GM12878 (cell line): ENCODE measurements around the gene HID1. TPM values are rescaled to one million over a fixed set of nuclear protein-coding genes. Genes with fewer than 3 reads are reported as not detected.

ENCODE experiments used
- ATAC-seq: fragments of 200-7000 bp; cut with Tn5 transposase; 3 replicates; pipeline ENCODE4 v1.9.1; 2020; ENCODE audit warnings: mild to moderate bottlenecking, moderate library complexity
- BruUV-seq: library from RNA; stranded (reverse); fragments of 400-500 nt; replicated peaks from 2 replicates; lab custom pipeline; 2021; lab: Mats Ljungman, UMichigan
- CTCF ChIA-PET: fragments of 300-600 bp; sonication (Branson Sonifier 250); formaldehyde crosslinking; extraction: SDS; loops from one replicate; lab custom pipeline; 2021; ENCODE audit warnings: inconsistent platforms; lab: Yijun Ruan, JAX
- POLR2A ChIA-PET: fragments of 350-600 bp; formaldehyde crosslinking; extraction: SDS; loops from one replicate; lab custom pipeline; 2021; ENCODE audit warnings: inconsistent platforms; lab: Charles Lee
- RAD21 ChIA-PET: fragments of 300-600 bp; sonication (Branson Sonifier 250); formaldehyde crosslinking; loops from one replicate; lab custom pipeline; 2023; ENCODE audit warnings: antibody characterized with exemption; ENCODE audit not compliant: unreplicated experiment; lab: Charles Lee
- SMC1A ChIA-PET: fragments of 300-600 bp; sonication (Branson Sonifier 250); formaldehyde crosslinking; loops from one replicate; lab custom pipeline; 2023; ENCODE audit not compliant: unreplicated experiment, uncharacterized antibody; lab: Charles Lee
- DNase-seq: peaks from one replicate; pipeline ENCODE4 v3.0.0-alpha.2; 2011; ENCODE audit warnings: low read depth, low spot score
- FAIRE-seq: peaks from 3 replicates; lab custom pipeline; 2011; peaks lifted over from hg19 to GRCh38; lab: Jason Lieb, UNC
- H2AFZ ChIP-seq: 2 replicates; pipeline ENCODE4 v1.6.0; 2011; ENCODE audit warnings: low read depth, low read length, control low read depth; ENCODE audit not compliant: control insufficient read depth
- H3K27ac ChIP-seq: 2 replicates; pipeline ENCODE4 v1.5.1; 2011; ENCODE audit warnings: control low read depth; ENCODE audit not compliant: control insufficient read depth, insufficient read depth
- H3K27me3 ChIP-seq, 2 experiments: replicated peaks in 1 of 2; 2 replicates each; pipeline versions ENCODE4 v1.6.0 to v1.6.1; 2011; ENCODE audit warnings: low read length in 1 of 2; ENCODE audit not compliant: control insufficient read depth in 2 of 2, insufficient read depth in 2 of 2
- H3K36me3 ChIP-seq, 2 experiments: 2 replicates each; pipeline ENCODE4 v1.5.1; 2011; ENCODE audit warnings: low read length in 1 of 2; ENCODE audit not compliant: control insufficient read depth in 2 of 2, insufficient read depth in 2 of 2
- H3K4me1 ChIP-seq: 2 replicates; pipeline ENCODE4 v1.6.1; 2011; ENCODE audit warnings: mild to moderate bottlenecking, low read length, moderate library complexity, mixed read lengths; ENCODE audit not compliant: control insufficient read depth, insufficient read depth
- H3K4me2 ChIP-seq: 2 replicates; pipeline ENCODE4 v1.6.0; 2011; ENCODE audit warnings: control low read depth; ENCODE audit not compliant: control insufficient read depth, insufficient read depth
- H3K4me3 ChIP-seq: fragments of 200-600 bp; sonication (generic); 2 replicates; pipeline ENCODE4 v1.5.1; 2016
- H3K79me2 ChIP-seq: 2 replicates; pipeline ENCODE4 v1.6.0; 2011; ENCODE audit warnings: low read length; ENCODE audit not compliant: control insufficient read depth, insufficient read depth
- H3K9ac ChIP-seq: 2 replicates; pipeline ENCODE4 v1.8.0; 2011; ENCODE audit warnings: low read length, control low read depth, mixed read lengths; ENCODE audit not compliant: control insufficient read depth, insufficient read depth
- H3K9me3 ChIP-seq: replicated peaks from 3 replicates; pipeline ENCODE4 v1.5.1; 2011; ENCODE audit warnings: mild to moderate bottlenecking, low read length; ENCODE audit not compliant: control insufficient read depth, insufficient read depth
- H4K20me1 ChIP-seq: 2 replicates; pipeline ENCODE4 v1.6.0; 2011; ENCODE audit not compliant: control insufficient read depth, insufficient read depth
- CBFB ChIP-seq: IDR thresholded peaks from 2 replicates; pipeline ENCODE4 v1.6.1; 2016; ENCODE audit warnings: antibody characterized with exemption, low read depth
- IRF5 ChIP-seq: fragments of 450-650 bp; IDR thresholded peaks from 2 replicates; pipeline ENCODE4 v1.6.1; 2017; ENCODE audit warnings: borderline replicate concordance
- RELB ChIP-seq: fragments of 450-650 bp; IDR thresholded peaks from 2 replicates; pipeline ENCODE4 v1.6.1; 2017; ENCODE audit warnings: low read depth, mild to moderate bottlenecking, moderate library complexity
- RFX5 ChIP-seq: IDR thresholded peaks from 2 replicates; pipeline ENCODE4 v1.6.1; 2011; ENCODE audit warnings: low read depth, low read length, improper control_type of control experiment
- SIX5 ChIP-seq: IDR thresholded peaks from 2 replicates; pipeline ENCODE4 v1.6.1; 2011; ENCODE audit warnings: mild to moderate bottlenecking, low read depth, low read length, moderate library complexity; ENCODE audit not compliant: severe bottlenecking
- ZNF24 ChIP-seq: fragments of 450-650 bp; IDR thresholded peaks from 2 replicates; pipeline ENCODE4 v1.6.1; 2017; ENCODE audit warnings: antibody characterized with exemption, mild to moderate bottlenecking
- ZNF687 ChIP-seq: fragments of 450-650 bp; IDR thresholded peaks from 2 replicates; pipeline ENCODE4 v1.6.1; 2017; ENCODE audit warnings: mild to moderate bottlenecking, moderate library complexity
- ZZZ3 ChIP-seq: IDR thresholded peaks from 2 replicates; pipeline ENCODE4 v1.6.1; 2011; ENCODE audit warnings: low read depth; ENCODE audit not compliant: control insufficient read depth, insufficient read length
- WGBS: methylation state at CpG from one replicate; pipeline ENCODE4 v1.1.6; 2016; ENCODE audit warnings: low lambda C conversion rate; ENCODE audit not compliant: insufficient replicate concordance, insufficient coverage; ENCODE audit errors: missing lambda C conversion rate; 5-methylcytosine and 5-hydroxymethylcytosine counted together
- in situ Hi-C: fragments of 300-500 bp; cut with MboI; formaldehyde crosslinking; loops from 9 replicates; pipeline ENCODE4 v1.14.3; 2018; ENCODE audit warnings: mixed read lengths
- intact Hi-C: fragments of 100-400 bp; cut with micrococcal nuclease; formaldehyde crosslinking; loops from one replicate; pipeline ENCODE4 v1.14.2; 2022; ENCODE audit not compliant: unreplicated experiment
- polyA plus RNA-seq, 11 experiments: library from polyadenylated mRNA; depleted of rRNA in 4 of 11; unstranded in 6 of 11; stranded (reverse) in 5 of 11; fragments of >200 nt; fragmentation: Nextera tagmentation in 4 of 11; fragmentation: Illumina TruSeq in 1 of 11; extraction: Ambion mirVana in 4 of 11; extraction: Trizol in 1 of 11; gene quantifications; 1 replicate in 1 of 11; 2 replicates in 10 of 11; pipeline versions ENCODE4 v1.2.1 to v1.2.3, GENCODE V29; 2011 to 2016; ENCODE audit warnings: inconsistent platforms in 2 of 11, missing spikeins in 2 of 11, low read depth in 1 of 11
- total RNA-seq, 4 experiments: library from RNA; depleted of rRNA in 3 of 4; stranded (reverse); fragments of >200 nt in 3 of 4; fragmentation: Illumina TruSeq in 1 of 4; extraction: Trizol in 1 of 4; gene quantifications; 2 replicates each; pipeline versions ENCODE4 v1.2.1 to v1.2.3, GENCODE V29; 2013 to 2021

The HID1 gene
- total and polyA plus RNA-seq, 10 of the 15 experiments (the other 5 are each of a cell fraction or from before 2014, with no cell fraction given): 0.04 to 0.77 (median 0.32) TPM; not detected in 2

- WGBS: 60% methylated on average over 5 of the region's 5 CpGs
Observed at GRCh38 chr17:74918906-74919305, 53.7 kb downstream of the HID1 start.

GRCh38 chr17:74917430-74917829 is 55.1 kb downstream of the HID1 start:
- no peak overlapping the region for H3K9ac ChIP-seq
- H4K20me1 ChIP-seq: no peaks in the 10 kb centered on the region
- no peak overlapping the region for H3K4me3 ChIP-seq
- POLR2A ChIA-PET: no interaction called here
- no peak for FAIRE-seq
- ATAC-seq: no peak
- no peak overlapping the region for H3K27ac ChIP-seq
- no TSS peak for BruUV-seq
- H3K4me2 ChIP-seq: no peak overlapping the region
- no peaks in the 10 kb centered on the region for H3K79me2 ChIP-seq
- in situ Hi-C loops (no loop called here), intact Hi-C loops (no loop called here)
- H2AFZ ChIP-seq: no peak overlapping the region
- no peaks in the 10 kb centered on the region; the same call in 2 of the 3 replicates for H3K9me3 ChIP-seq
- 14% methylated on average over 7 of the region's 10 CpGs for WGBS
- H3K27me3 ChIP-seq: peaks cover 0 to 3% of the 10 kb centered on the region in 2 experiments; a peak in 2 of 4 replicates
- CTCF ChIA-PET: interaction anchor here (1.6 kb wide), 1 partner anchor 43 kb away, joined by 3 read pairs; no protein-coding TSS in a partner anchor
- no peaks in the 10 kb centered on the region for H3K4me1 ChIP-seq
- H3K36me3 ChIP-seq: no peaks in the 10 kb centered on the region
- SMC1A ChIA-PET: no interaction called here
- RAD21 ChIA-PET: no interaction called here
- DNase-seq: no peak
- TF ChIP-seq CBFB (no peak), ZNF687 (no peak), ZNF24 (no peak), RFX5 (no peak), RELB (no peak)

More at GRCh38 chr17:74918906-74919305, 53.7 kb downstream of the HID1 start:
- Histone ChIP-seq H3K9me3 (no peaks in the 10 kb centered on the region), H3K79me2 (no peaks in the 10 kb centered on the region), H2AFZ (no peak overlapping the region), H3K27me3 (peaks cover 2 to 6% of the 10 kb centered on the region in 2 experiments), H3K4me2 (no peak overlapping the region), H3K4me3 (no peak overlapping the region), H3K4me1 (no peaks in the 10 kb centered on the region), H3K27ac (no peak overlapping the region), H3K9ac (no peak overlapping the region), H4K20me1 (no peaks in the 10 kb centered on the region), H3K36me3 (no peaks in the 10 kb centered on the region)
- SMC1A ChIA-PET: interaction anchor here (0.7 to 3.0 kb wide), 3 partner anchors 39 to 113 kb away, joined by 3 to 10 read pairs (median 3); no protein-coding TSS in a partner anchor
- no peak for ATAC-seq
- no peak for FAIRE-seq
- no TSS peak for BruUV-seq
- no peak for DNase-seq
- CTCF ChIA-PET: interaction anchor here (0.6 to 12.6 kb wide), 4 partner anchors 12 to 1476 kb away, joined by 3 to 274 read pairs (median 3); no protein-coding TSS in a partner anchor
- RAD21 ChIA-PET: interaction anchor here (1.2 to 8.1 kb wide), 4 partner anchors 10 to 42 kb away, joined by 3 to 73 read pairs (median 4); no protein-coding TSS in a partner anchor
- POLR2A ChIA-PET: interaction anchor here (0.7 kb wide), 1 partner anchor 895 kb away, joined by 4 read pairs; no protein-coding TSS in a partner anchor
- TF ChIP-seq IRF5 (no peak), ZZZ3 (no peak), SIX5 (no peak), CBFB (no peak)
- in situ Hi-C loops (no loop called here), intact Hi-C loops (no loop called here)
